DOHH2 (cell line): ENCODE measurements around the gene MB21D2.

Experiments used
- EZH2phosphoT487 ChIP-seq: fragments of 200-600 bp; sonication (generic); IDR thresholded peaks from 2 replicates; pipeline ENCODE4 v1.6.1; 2017; ENCODE audit warnings: borderline replicate concordance, mild to moderate bottlenecking, antibody characterized with exemption, low read length, moderate library complexity, mixed read lengths
- TF ChIP-seq, protein P1 (sequence below): fragments of 200-600 bp; sonication (generic); IDR thresholded peaks from one replicate; pipeline ENCODE4 v1.5.1; 2014; ENCODE audit warnings: antibody characterized with exemption, mild to moderate bottlenecking, low read depth, low read length; ENCODE audit not compliant: poor library complexity, severe bottlenecking

DNA sequence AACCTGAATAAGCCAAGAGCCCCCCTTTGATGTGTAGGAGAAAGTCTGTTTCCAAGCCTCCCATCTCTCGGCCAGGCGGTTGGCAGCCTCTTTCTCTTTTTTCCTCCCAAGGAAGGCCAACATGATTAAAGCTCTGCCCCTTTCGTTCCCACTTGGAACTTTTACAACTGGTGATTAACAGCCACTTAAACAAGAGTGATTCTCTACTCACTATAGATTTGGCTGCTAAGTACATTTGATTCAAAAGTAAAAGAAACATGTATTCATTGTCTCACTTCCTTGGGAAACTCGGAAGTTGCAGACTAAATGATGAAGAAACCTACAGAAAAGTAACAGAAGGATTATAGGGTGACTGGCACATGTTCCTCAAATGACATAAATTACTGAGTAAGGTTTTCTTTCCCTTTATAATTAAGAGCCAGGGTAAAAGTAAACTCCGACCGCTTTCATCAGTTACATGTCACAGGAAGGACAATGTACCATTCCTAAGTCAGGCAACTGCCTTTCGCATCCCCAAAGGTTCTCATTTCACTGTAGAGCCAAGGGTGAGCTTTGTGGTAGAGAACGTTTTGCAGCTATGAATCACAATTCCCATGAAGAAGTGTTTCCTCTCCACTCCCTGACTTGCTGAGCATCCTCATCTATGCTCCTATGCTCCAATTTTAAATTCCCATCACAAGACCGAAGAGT lies 72.7 kb downstream of the MB21D2 start:
- TF ChIP-seq, protein P1, sequence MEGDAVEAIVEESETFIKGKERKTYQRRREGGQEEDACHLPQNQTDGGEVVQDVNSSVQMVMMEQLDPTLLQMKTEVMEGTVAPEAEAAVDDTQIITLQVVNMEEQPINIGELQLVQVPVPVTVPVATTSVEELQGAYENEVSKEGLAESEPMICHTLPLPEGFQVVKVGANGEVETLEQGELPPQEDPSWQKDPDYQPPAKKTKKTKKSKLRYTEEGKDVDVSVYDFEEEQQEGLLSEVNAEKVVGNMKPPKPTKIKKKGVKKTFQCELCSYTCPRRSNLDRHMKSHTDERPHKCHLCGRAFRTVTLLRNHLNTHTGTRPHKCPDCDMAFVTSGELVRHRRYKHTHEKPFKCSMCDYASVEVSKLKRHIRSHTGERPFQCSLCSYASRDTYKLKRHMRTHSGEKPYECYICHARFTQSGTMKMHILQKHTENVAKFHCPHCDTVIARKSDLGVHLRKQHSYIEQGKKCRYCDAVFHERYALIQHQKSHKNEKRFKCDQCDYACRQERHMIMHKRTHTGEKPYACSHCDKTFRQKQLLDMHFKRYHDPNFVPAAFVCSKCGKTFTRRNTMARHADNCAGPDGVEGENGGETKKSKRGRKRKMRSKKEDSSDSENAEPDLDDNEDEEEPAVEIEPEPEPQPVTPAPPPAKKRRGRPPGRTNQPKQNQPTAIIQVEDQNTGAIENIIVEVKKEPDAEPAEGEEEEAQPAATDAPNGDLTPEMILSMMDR: no peak
- TF ChIP-seq EZH2phosphoT487: no peak
